ENCODE data around the gene LIG3.

DNA sequence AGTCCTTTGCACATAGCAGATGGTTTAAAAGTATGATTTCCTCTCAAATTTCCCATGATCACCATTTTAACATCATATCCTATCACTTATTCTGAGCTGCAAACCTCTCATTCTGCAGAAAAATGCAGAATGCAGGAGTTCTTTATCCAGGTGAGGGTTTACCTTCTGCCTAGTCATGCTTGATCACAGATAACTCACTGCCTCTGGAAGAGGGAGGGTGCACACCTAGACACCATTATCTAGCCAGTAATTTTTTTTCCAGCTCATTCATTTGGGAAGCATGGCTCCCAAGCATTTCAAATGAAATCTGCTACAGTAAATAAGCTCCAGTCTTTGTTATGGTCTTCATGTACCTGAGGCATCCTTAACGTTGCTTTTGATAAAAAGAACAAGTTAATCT lies 45.2 kb downstream of the LIG3 start:
- TF ChIP-seq POLR2AphosphoS5 (IDR thresholded peaks at IDR 0.05) (no peak), POLR2A (IDR thresholded peaks at IDR 0.05) (no peak)
- TF ChIP-seq, protein P1, sequence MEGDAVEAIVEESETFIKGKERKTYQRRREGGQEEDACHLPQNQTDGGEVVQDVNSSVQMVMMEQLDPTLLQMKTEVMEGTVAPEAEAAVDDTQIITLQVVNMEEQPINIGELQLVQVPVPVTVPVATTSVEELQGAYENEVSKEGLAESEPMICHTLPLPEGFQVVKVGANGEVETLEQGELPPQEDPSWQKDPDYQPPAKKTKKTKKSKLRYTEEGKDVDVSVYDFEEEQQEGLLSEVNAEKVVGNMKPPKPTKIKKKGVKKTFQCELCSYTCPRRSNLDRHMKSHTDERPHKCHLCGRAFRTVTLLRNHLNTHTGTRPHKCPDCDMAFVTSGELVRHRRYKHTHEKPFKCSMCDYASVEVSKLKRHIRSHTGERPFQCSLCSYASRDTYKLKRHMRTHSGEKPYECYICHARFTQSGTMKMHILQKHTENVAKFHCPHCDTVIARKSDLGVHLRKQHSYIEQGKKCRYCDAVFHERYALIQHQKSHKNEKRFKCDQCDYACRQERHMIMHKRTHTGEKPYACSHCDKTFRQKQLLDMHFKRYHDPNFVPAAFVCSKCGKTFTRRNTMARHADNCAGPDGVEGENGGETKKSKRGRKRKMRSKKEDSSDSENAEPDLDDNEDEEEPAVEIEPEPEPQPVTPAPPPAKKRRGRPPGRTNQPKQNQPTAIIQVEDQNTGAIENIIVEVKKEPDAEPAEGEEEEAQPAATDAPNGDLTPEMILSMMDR (IDR thresholded peaks at IDR 0.05), result no peak
